Activated CD4-positive, alpha-beta T cell treated with anti-CD3 and anti-CD28 coated beads, Interleukin-2, amount 10 ng/mL, durations not matched to agents 24 days and 14 days (primary cell): Measurements from ENCODE around the gene TMEM219. TPM values are rescaled to one million over a fixed set of nuclear protein-coding genes. Genes with fewer than 3 reads are reported as not detected.

ENCODE experiments used
- DNase-seq: peaks from one replicate; pipeline ENCODE4 v3.0.0; 2022
- H3K27ac Mint-ChIP-seq: one replicate; pipeline ENCODE4 v1.8.0; 2022; ENCODE audit warnings: mild to moderate bottlenecking, mixed read lengths
- H3K27me3 Mint-ChIP-seq: one replicate; pipeline ENCODE4 v1.8.0; 2022; ENCODE audit warnings: mixed read lengths
- H3K36me3 Mint-ChIP-seq: one replicate; pipeline ENCODE4 v1.8.0; 2022; ENCODE audit warnings: low read depth, mild to moderate bottlenecking, mixed read lengths
- H3K4me1 Mint-ChIP-seq: one replicate; pipeline ENCODE4 v1.8.0; 2021; ENCODE audit warnings: mixed read lengths
- H3K4me3 Mint-ChIP-seq: one replicate; pipeline ENCODE4 v1.8.0; 2022; ENCODE audit warnings: mild to moderate bottlenecking, moderate library complexity, mixed read lengths
- H3K9me3 Mint-ChIP-seq: one replicate; pipeline ENCODE4 v1.8.0; 2021; ENCODE audit warnings: mixed read lengths
- intact Hi-C: fragments of 100-400 bp; cut with micrococcal nuclease; formaldehyde crosslinking; loops from one replicate; pipeline ENCODE4 v1.15.1; 2023
- total RNA-seq: library from RNA; stranded (reverse); gene quantifications from 2 replicates; pipeline ENCODE4 v1.2.3, GENCODE V29; 2022

TMEM219 gene
- total RNA-seq, 1 donor from 2014 or later: 41.7 TPM

DNA sequence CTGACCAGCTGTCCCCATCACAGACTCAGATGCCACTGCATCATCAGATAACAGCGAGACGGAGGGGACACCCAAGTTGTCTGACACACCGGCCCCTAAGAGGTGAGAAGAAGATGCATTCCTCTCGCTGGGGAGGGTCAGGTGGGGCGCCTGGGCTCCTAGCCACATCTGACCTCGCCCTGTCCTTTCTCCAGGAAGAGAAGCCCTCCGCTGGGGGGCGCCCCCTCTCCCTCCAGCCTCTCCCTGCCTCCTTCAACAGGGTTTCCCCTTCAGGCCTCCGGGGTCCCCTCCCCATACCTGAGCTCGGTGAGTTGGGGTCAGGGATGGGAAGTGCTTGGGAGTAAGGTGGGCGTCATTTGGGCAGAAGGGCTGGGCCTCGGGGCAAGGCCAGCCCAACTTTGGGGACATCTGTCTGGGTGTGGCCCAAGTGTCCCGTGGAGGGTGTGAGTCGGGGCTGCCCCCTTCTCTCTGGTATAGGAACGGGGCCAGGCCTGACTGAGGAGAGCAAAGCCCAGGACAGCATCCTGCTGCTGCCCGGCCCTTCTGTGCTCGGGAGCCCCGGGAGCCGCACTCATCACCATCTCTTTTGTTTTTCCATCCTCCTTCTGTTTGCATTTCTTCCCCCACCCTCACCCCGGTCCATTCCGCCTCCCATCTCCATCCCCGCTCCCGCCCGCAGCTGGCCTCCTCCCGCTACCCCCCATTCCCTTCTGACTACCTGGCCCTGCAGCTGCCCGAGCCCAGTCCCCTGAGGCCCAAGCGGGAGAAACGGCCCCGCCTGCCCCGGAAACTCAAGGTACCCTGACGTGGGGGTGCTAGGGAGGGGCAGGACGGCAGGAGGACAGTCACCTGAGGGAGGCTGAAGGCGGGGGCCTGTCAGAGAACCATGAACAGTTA is 39.1 kb downstream of the TMEM219 start:
- H3K9me3 Mint-ChIP-seq: no peaks in the 10 kb centered on the region
- H3K4me3 Mint-ChIP-seq: no peak overlapping the region
- peaks cover 45% of the 10 kb centered on the region for H3K36me3 Mint-ChIP-seq
- peaks cover 17% of the 10 kb centered on the region for H3K4me1 Mint-ChIP-seq
- H3K27me3 Mint-ChIP-seq: no peaks in the 10 kb centered on the region
- intact Hi-C loops: no loop called here
- DNase-seq: no peak
- no peak overlapping the region for H3K27ac Mint-ChIP-seq

DNA sequence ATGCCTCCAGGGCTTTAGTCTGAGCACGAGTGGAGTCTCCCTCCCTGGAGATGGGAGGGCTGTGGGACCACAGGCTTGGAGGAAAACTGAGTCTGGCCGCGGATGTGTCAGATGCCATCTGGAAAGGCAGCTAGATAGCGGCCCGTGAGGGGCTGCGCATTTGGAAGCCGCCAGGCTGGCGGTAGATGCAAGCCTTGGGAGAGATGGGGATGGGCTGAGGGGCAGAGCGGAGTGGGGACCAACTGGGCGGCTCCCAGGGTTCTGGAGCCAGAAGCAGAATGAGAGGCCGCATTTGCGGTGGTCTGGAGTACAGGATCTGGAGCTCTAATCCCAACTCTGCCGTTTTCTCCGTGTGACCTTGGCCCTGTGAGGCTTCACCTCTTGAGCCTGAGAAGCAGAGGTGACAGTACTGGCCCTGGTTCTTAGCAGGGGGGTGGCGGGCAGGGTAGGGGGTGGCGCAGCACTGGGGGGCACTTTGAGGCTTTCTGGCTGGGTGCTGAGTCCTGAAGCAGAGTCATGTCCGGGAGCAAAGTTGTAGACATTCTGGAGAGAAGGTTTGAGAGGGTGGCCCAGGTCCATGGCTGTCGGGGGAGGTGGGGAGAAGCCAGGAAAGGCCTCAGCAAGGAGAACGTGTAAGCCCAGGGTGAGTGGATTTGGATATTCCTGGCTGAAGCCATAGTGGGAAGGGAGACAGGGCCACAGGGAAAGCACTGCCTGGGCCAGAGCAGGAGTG is 40.9 kb downstream of the TMEM219 start:
- intact Hi-C loops: no loop called here
- H3K4me3 Mint-ChIP-seq: no peak overlapping the region
- H3K27ac Mint-ChIP-seq: no peak overlapping the region
- no peak for DNase-seq
- peaks cover 10% of the 10 kb centered on the region for H3K4me1 Mint-ChIP-seq
- no peaks in the 10 kb centered on the region for H3K9me3 Mint-ChIP-seq
- H3K27me3 Mint-ChIP-seq: no peaks in the 10 kb centered on the region
- peaks cover 34% of the 10 kb centered on the region for H3K36me3 Mint-ChIP-seq

GRCh38 chr16:30003670-30004423 is 42.0 kb downstream of the TMEM219 start:
- Mint-ChIP-seq H3K4me3 (no peak overlapping the region), H3K4me1 (peaks cover 6% of the 10 kb centered on the region), H3K36me3 (peaks cover 27% of the 10 kb centered on the region), H3K27ac (no peak overlapping the region), H3K27me3 (peaks cover 2% of the 10 kb centered on the region), H3K9me3 (no peaks in the 10 kb centered on the region)
- no peak for DNase-seq
- intact Hi-C loops: no loop called here

GRCh38 chr16:30004424-30004776 is 42.5 kb downstream of the TMEM219 start:
- H3K4me3 Mint-ChIP-seq: no peak overlapping the region
- no peak for DNase-seq
- peaks cover 6% of the 10 kb centered on the region for H3K4me1 Mint-ChIP-seq
- H3K27me3 Mint-ChIP-seq: peaks cover 5% of the 10 kb centered on the region
- peaks cover 25% of the 10 kb centered on the region for H3K36me3 Mint-ChIP-seq
- H3K9me3 Mint-ChIP-seq: no peaks in the 10 kb centered on the region
- intact Hi-C loops: no loop called here
- H3K27ac Mint-ChIP-seq: no peak overlapping the region

DNA sequence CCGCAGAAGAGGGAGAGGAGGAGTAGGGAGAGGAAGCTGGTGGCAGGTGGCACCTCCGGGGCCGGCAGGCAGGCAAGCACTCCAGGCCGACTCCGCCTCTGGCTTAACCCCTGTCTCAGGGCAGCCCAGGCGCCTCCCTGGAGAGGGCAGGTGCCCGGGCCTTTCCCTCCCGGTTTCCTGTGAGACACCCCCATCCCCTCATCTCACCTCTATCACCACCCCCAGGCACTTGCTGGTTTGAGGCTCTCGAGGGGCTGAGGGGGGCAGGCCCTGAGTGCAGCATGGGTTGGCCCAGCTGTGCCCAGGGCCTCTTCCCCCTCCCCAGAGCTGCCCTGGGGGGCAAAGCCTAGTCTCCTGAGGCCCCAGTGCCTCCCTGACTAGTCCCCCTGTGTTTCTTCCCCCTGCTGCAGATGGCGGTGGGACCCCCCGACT is 42.9 kb downstream of the TMEM219 start:
- Mint-ChIP-seq H3K27me3 (peaks cover 8% of the 10 kb centered on the region), H3K9me3 (no peaks in the 10 kb centered on the region), H3K36me3 (peaks cover 21% of the 10 kb centered on the region), H3K4me3 (no peak overlapping the region), H3K27ac (no peak overlapping the region), H3K4me1 (peaks cover 5% of the 10 kb centered on the region)
- DNase-seq: peak; percentile 60
- intact Hi-C loops: no loop called here

GRCh38 chr16:30005341-30006094 is 43.6 kb downstream of the TMEM219 start:
- Mint-ChIP-seq H3K27ac (no peak overlapping the region), H3K36me3 (peaks cover 17% of the 10 kb centered on the region), H3K4me1 (peaks cover 7% of the 10 kb centered on the region), H3K9me3 (no peaks in the 10 kb centered on the region), H3K27me3 (peaks cover 13% of the 10 kb centered on the region), H3K4me3 (no peak overlapping the region)
- peak; percentile 81 for DNase-seq
- intact Hi-C loops: no loop called here

GRCh38 chr16:30006095-30006473 is 44.2 kb downstream of the TMEM219 start:
- Mint-ChIP-seq H3K4me1 (peaks cover 7% of the 10 kb centered on the region), H3K27ac (no peak overlapping the region), H3K27me3 (peaks cover 15% of the 10 kb centered on the region), H3K36me3 (peaks cover 16% of the 10 kb centered on the region), H3K9me3 (no peaks in the 10 kb centered on the region), H3K4me3 (no peak overlapping the region)
- no peak for DNase-seq
- intact Hi-C loops: no loop called here

- Mint-ChIP-seq H3K27ac (no peak overlapping the region), H3K27me3 (peaks cover 18% of the 10 kb centered on the region), H3K36me3 (peaks cover 13% of the 10 kb centered on the region), H3K4me3 (no peak overlapping the region), H3K4me1 (peaks cover 7% of the 10 kb centered on the region), H3K9me3 (no peaks in the 10 kb centered on the region)
- no peak for DNase-seq
- intact Hi-C loops: no loop called here
Measured at GRCh38 chr16:30006659-30007377, 44.9 kb downstream of the TMEM219 start.

DNA sequence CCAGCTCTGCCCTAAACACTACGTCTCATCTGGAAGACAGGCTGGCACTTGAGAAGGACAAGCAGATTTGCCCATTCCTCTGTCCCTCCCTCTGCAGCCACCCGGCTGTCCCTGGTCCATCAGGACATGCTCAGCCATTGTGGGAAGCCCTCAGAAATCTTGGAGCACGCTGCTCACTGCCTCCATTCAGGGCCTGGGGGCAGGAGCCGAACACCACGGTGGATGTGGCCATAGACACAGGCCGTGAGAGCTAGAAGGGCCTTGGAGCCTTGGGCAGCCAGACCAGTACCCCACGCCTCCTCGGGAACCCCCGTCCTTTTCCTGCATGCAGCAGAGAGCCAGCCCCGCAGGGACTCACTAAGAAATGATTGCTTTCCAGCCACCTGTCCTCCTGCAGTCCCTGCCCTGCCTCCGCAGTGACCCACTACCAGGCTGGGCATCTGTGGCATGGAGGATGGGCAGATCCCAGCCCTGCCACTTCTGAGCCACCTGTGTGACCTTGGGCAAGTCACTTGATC is 45.6 kb downstream of the TMEM219 start:
- Mint-ChIP-seq H3K4me1 (peaks cover 9% of the 10 kb centered on the region), H3K27me3 (peaks cover 24% of the 10 kb centered on the region), H3K9me3 (no peaks in the 10 kb centered on the region), H3K36me3 (peaks cover 8% of the 10 kb centered on the region), H3K27ac (no peak overlapping the region), H3K4me3 (no peak overlapping the region)
- no peak for DNase-seq
- intact Hi-C loops: no loop called here

GRCh38 chr16:30009085-30009862 is 47.4 kb downstream of the TMEM219 start:
- H3K4me1 Mint-ChIP-seq: peaks cover 6% of the 10 kb centered on the region
- H3K9me3 Mint-ChIP-seq: no peaks in the 10 kb centered on the region
- no peaks in the 10 kb centered on the region for H3K36me3 Mint-ChIP-seq
- peaks cover 31% of the 10 kb centered on the region for H3K27me3 Mint-ChIP-seq
- H3K4me3 Mint-ChIP-seq: peak overlapping the region; percentile 24
- no peak overlapping the region for H3K27ac Mint-ChIP-seq
- no peak for DNase-seq
- intact Hi-C loops: no loop called here

GRCh38 chr16:30009990-30010843 is 48.3 kb downstream of the TMEM219 start:
- H3K4me1 Mint-ChIP-seq: peaks cover 6% of the 10 kb centered on the region
- intact Hi-C loops: no loop called here
- no peak for DNase-seq
- H3K36me3 Mint-ChIP-seq: no peaks in the 10 kb centered on the region
- H3K9me3 Mint-ChIP-seq: no peaks in the 10 kb centered on the region
- peaks cover 31% of the 10 kb centered on the region for H3K27me3 Mint-ChIP-seq
- H3K4me3 Mint-ChIP-seq: peak overlapping the region; percentile 78
- H3K27ac Mint-ChIP-seq: peak overlapping the region; percentile 37
